Panc1 (cell line): ENCODE measurements around the gene BUD31. TPM values are rescaled to one million over a fixed set of nuclear protein-coding genes. Genes with fewer than 3 reads are reported as not detected.

Source experiments
- ATAC-seq: fragments of 200-7000 bp; cut with Tn5 transposase; 2 replicates; pipeline ENCODE4 v1.9.1; 2020; ENCODE audit warnings: mild to moderate bottlenecking, moderate library complexity
- BruUV-seq: library from RNA; stranded (reverse); fragments of 400-500 nt; replicated peaks from 2 replicates; lab custom pipeline; 2021; lab: Mats Ljungman, UMichigan
- CTCF ChIA-PET: fragments of 300-600 bp; sonication (Branson Sonifier 250); formaldehyde crosslinking; loops from one replicate; lab custom pipeline; 2022; ENCODE audit warnings: antibody characterized with exemption; lab: Charles Lee
- POLR2A ChIA-PET: fragments of 300-600 bp; sonication (Branson Sonifier 250); formaldehyde crosslinking; loops from one replicate; lab custom pipeline; 2022; ENCODE audit warnings: antibody characterized with exemption; lab: Charles Lee
- DNase-seq: peaks from one replicate; pipeline ENCODE4 v3.0.0-alpha.2; 2010; ENCODE audit warnings: low read depth, low spot score
- H3K27ac ChIP-seq: 2 replicates; pipeline ENCODE4 v1.5.1; 2011; ENCODE audit warnings: mild to moderate bottlenecking, low read length, inconsistent platforms
- H3K27me3 ChIP-seq: fragments of 200-500 bp; sonication (Bioruptor generic); 2 replicates; pipeline ENCODE4 v1.6.0; 2014; ENCODE audit warnings: low read length, inconsistent platforms; ENCODE audit not compliant: control insufficient read depth, insufficient read depth
- H3K36me3 ChIP-seq: fragments of 200-500 bp; sonication (Bioruptor generic); 2 replicates; pipeline ENCODE4 v1.5.1; 2014; ENCODE audit warnings: inconsistent platforms, mild to moderate bottlenecking, low read length, moderate library complexity; ENCODE audit not compliant: control insufficient read depth, insufficient read depth
- H3K4me1 ChIP-seq: 2 replicates; pipeline ENCODE4 v1.5.1; 2011; ENCODE audit warnings: inconsistent platforms, mild to moderate bottlenecking, low read length, moderate library complexity; ENCODE audit not compliant: control insufficient read depth, insufficient read depth
- H3K4me3 ChIP-seq, 2 experiments: 2 replicates each; pipeline ENCODE4 v1.5.1; 2011 to 2012; ENCODE audit warnings: low read depth in 2 of 2, low read length in 2 of 2, mild to moderate bottlenecking in 2 of 2, inconsistent platforms in 1 of 2, moderate library complexity in 1 of 2
- H3K9me3 ChIP-seq: fragments of 200-500 bp; sonication (Bioruptor generic); 2 replicates; pipeline ENCODE4 v1.5.1; 2014; ENCODE audit warnings: low read depth, mild to moderate bottlenecking, inconsistent platforms, low read length, moderate library complexity; ENCODE audit not compliant: control insufficient read depth, insufficient read depth
- POLR2AphosphoS5 ChIP-seq: IDR thresholded peaks from 2 replicates; pipeline ENCODE4 v1.6.1; 2012; ENCODE audit warnings: mild to moderate bottlenecking, low read depth, low read length, moderate library complexity
- SIN3A ChIP-seq: IDR thresholded peaks from 2 replicates; pipeline ENCODE4 v1.6.1; 2012; ENCODE audit warnings: low read depth, mild to moderate bottlenecking, low read length, moderate library complexity, borderline replicate concordance; ENCODE audit not compliant: insufficient read depth
- TCF7L2 ChIP-seq: IDR thresholded peaks from 2 replicates; pipeline ENCODE4 v1.6.1; 2011; ENCODE audit warnings: mild to moderate bottlenecking, low read depth, low read length, inconsistent platforms
- in situ Hi-C: cut with HindIII; loops from 2 replicates; pipeline ENCODE4 v1.10.0; 2016; ENCODE audit warnings: low sequenced_read_pairs, low pct_unique_long_range_greater_than_20kb
- intact Hi-C: fragments of 100-400 bp; cut with micrococcal nuclease; formaldehyde crosslinking; loops from one replicate; pipeline ENCODE4 v1.10.0; 2022; ENCODE audit not compliant: unreplicated experiment
- total RNA-seq: library from RNA; stranded (reverse); gene quantifications from one replicate; pipeline ENCODE4 v1.2.1, GENCODE V29; 2021; ENCODE audit not compliant: unreplicated experiment
- TF ChIP-seq, protein P1 (sequence below): fragments of 450-650 bp; IDR thresholded peaks from 2 replicates; pipeline ENCODE4 v1.5.1; 2017; ENCODE audit warnings: mild to moderate bottlenecking
- TF ChIP-seq, protein P2 (sequence below), 2 experiments: IDR thresholded peaks; 2 replicates each; pipeline ENCODE4 v1.6.1; 2011 to 2012; ENCODE audit warnings: low read depth in 2 of 2, control low read depth in 1 of 2, low read length in 1 of 2, mild to moderate bottlenecking in 1 of 2, moderate library complexity in 1 of 2; ENCODE audit not compliant: insufficient read depth in 1 of 2

The BUD31 gene
- total RNA-seq, 1 experiment from 2014 or later: 179 TPM

DNA sequence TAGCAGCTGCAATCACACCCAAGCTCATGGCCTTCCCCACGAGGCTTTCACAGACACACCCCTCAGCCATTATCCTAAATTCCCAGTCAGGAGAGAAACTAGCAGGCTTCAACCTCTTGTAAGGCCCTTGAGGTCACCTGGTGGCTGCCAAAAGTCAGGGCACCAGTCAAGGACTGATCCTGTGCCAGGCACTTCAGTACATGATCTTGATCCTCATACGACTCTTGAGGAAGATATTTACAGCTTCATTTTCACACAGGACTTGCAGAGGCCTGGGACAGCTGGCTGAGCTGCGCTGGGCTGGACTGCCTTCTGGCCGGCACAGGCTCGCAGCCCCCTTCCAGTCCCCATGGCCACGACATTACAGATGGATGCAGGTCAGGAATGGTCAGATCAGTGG, 9.2 kb upstream of the BUD31 start:
- Histone ChIP-seq H3K36me3 (peaks cover 12% of the 10 kb centered on the region), H3K9me3 (no peaks in the 10 kb centered on the region), H3K27ac (no peak overlapping the region; the same call in 1 of the 2 replicates), H3K27me3 (no peaks in the 10 kb centered on the region), H3K4me3 (no peak overlapping the region), H3K4me1 (peaks cover 38% of the 10 kb centered on the region)
- POLR2A ChIA-PET: interaction anchor here (1.0 to 1.7 kb wide), 2 partner anchors 9 to 126 kb away, joined by 4 to 5 read pairs; partner anchors contain the start of genes BUD31 and PDAP1
- DNase-seq: no peak
- intact Hi-C loops: no loop called here
- ATAC-seq: no peak
- no TSS peak for BruUV-seq
- in situ Hi-C loops: no loop called here
- TF ChIP-seq POLR2AphosphoS5 (0 out of 2 replicates have a peak, but pooled peaks have one; percentile 48), SIN3A (no peak)
- TF ChIP-seq, protein P1, sequence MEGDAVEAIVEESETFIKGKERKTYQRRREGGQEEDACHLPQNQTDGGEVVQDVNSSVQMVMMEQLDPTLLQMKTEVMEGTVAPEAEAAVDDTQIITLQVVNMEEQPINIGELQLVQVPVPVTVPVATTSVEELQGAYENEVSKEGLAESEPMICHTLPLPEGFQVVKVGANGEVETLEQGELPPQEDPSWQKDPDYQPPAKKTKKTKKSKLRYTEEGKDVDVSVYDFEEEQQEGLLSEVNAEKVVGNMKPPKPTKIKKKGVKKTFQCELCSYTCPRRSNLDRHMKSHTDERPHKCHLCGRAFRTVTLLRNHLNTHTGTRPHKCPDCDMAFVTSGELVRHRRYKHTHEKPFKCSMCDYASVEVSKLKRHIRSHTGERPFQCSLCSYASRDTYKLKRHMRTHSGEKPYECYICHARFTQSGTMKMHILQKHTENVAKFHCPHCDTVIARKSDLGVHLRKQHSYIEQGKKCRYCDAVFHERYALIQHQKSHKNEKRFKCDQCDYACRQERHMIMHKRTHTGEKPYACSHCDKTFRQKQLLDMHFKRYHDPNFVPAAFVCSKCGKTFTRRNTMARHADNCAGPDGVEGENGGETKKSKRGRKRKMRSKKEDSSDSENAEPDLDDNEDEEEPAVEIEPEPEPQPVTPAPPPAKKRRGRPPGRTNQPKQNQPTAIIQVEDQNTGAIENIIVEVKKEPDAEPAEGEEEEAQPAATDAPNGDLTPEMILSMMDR: no peak
- CTCF ChIA-PET: no interaction called here

DNA sequence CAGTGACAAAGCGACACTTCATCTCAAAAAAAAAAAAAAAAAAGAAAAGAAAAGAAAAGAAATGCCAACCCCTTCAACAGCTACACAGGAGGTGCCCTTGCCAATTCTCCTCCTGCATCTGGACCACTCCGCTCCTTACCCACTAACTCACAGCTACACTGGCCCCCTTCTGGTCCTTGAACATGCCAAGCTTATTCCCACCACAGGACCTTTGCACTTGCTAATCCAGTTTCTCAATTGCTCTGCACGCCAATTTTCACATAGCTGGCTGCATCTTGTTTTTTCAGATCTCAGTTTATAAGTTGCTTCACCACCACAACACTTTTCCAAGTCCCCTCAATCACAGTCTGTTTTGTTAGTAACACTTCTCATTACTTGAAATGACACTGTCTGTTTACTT, 5.9 kb upstream of the BUD31 start:
- peaks cover 21% of the 10 kb centered on the region for H3K4me1 ChIP-seq
- ATAC-seq (no peak), DNase-seq (no peak)
- ChIA-PET CTCF (no interaction called here), POLR2A (interaction anchor here (0.7 kb wide), 1 partner anchor 9 kb away, joined by 8 read pairs; no protein-coding TSS in a partner anchor)
- H3K27me3 ChIP-seq: no peaks in the 10 kb centered on the region
- in situ Hi-C loops: no loop called here
- H3K4me3 ChIP-seq: no peak overlapping the region
- intact Hi-C loops: no loop called here
- H3K27ac ChIP-seq: no peak overlapping the region
- TF ChIP-seq, protein P1: no peak
- no peak for TF ChIP-seq SIN3A
- TF ChIP-seq, protein P2, sequence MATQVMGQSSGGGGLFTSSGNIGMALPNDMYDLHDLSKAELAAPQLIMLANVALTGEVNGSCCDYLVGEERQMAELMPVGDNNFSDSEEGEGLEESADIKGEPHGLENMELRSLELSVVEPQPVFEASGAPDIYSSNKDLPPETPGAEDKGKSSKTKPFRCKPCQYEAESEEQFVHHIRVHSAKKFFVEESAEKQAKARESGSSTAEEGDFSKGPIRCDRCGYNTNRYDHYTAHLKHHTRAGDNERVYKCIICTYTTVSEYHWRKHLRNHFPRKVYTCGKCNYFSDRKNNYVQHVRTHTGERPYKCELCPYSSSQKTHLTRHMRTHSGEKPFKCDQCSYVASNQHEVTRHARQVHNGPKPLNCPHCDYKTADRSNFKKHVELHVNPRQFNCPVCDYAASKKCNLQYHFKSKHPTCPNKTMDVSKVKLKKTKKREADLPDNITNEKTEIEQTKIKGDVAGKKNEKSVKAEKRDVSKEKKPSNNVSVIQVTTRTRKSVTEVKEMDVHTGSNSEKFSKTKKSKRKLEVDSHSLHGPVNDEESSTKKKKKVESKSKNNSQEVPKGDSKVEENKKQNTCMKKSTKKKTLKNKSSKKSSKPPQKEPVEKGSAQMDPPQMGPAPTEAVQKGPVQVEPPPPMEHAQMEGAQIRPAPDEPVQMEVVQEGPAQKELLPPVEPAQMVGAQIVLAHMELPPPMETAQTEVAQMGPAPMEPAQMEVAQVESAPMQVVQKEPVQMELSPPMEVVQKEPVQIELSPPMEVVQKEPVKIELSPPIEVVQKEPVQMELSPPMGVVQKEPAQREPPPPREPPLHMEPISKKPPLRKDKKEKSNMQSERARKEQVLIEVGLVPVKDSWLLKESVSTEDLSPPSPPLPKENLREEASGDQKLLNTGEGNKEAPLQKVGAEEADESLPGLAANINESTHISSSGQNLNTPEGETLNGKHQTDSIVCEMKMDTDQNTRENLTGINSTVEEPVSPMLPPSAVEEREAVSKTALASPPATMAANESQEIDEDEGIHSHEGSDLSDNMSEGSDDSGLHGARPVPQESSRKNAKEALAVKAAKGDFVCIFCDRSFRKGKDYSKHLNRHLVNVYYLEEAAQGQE (IDR thresholded peaks at IDR 0.05; ENCODE audit: insufficient read depth in 1 of 2, low read depth in 2 of 2, low read length in 1 of 2): no peak
- TF ChIP-seq TCF7L2: no peak
- no peak for TF ChIP-seq POLR2AphosphoS5
- H3K36me3 ChIP-seq: peaks cover 12% of the 10 kb centered on the region
- H3K9me3 ChIP-seq: no peaks in the 10 kb centered on the region
- BruUV-seq: no TSS peak
